DMS79 treated with DMSO at 0.1 percent for 48 hours (cell line): ENCODE results near the gene FOXD4L3.
"Not testable (repeated sequence)": the region's sequence is repeated elsewhere in the genome, so short reads cannot be mapped to it uniquely, and the experiment has no call there.

ENCODE experiments used
- DNase-seq: peaks from one replicate; lab custom pipeline; 2025; lab: John Stamatoyannopoulos, UW

FOXD4L3 gene

DNA sequence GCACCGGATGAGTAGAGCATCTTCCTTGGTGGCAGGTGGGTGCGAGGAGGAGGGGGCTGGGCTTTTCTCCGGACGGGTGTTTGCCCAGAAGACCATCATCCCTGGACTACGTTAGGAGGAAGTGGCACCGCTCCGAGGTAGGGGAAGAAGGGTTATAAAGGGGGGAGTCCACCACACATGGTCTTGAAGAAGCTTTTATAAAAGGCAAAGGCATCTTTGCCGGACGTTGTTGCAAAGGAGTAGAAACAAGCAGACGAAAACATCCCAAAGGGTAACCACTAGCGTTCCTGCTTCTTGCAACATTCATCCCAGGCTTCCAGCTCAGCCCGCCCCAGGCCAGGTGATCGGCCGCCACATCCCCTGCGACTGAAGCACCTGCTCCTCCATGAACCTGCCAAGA is at the start of gene FOXD4L3:
FOXD4L3 (plus strand) TSS at position 301 of the 400 bp plus-strand sequence; CDS start at position 386, 85 bp downstream.
- DNase-seq: not testable (repeated sequence)

DNA sequence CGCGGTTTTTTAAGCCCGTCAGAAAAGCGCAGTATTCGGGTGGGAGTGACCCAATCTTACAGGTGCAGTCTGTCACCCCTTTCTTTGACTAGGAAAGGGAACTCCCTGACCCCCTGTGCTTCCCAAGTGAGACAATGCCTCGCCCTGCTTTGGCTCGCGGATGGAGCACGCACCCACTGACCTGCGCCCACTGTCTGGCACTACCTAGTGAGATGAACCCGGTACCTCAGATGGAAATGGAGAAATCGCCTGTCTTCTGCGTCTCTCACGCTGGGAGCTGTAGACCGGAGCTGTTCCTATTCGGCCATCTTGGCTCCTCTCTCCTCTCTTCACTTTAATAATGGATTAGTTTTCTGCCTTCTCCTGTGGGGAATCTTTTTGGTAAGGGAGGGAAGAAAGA is 21.6 kb upstream of the FOXD4L3 start:
- DNase-seq: not testable (repeated sequence)

DNA sequence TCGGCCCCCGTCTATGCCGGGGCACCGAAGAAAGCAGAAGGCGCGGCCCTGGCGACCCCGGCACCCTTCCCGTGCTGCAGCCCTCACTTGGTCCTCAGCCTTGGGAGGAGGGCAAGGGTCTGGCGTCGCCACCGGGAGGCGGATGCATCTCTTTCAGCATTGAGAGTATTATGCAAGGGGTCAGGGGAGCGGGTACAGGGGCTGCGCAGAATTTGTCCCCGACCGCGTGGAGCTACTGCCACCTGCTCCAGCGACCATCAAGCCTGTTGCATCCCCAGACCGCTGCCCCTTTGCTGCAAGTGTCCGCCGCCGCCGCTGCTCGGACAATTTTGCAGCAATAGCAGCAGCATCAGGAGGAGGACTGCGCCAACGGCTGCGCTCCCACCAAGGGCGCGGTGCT is 1.1 kb downstream of the FOXD4L3 start:
- DNase-seq: not testable (repeated sequence)

DNA sequence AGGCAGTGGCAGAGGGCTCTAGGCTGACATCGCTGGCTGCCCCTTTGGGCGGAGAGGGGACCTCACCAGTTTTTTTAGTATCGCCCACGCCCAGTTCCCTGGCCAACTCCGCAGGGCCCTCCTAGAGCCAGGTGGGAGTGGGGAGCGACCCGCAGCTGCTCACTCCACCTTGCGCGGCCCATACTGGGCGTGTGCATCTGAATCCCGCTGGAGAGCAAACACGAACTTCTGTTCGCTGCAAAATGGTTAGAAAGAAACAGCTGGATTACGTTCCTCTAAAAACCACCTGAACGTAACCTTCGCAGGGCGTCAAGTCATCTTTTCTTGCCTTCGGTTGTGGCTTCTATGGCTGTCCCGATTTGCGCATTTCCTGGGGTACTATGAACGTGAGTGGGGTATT is 1.5 kb downstream of the FOXD4L3 start:
- DNase-seq: not testable (repeated sequence)

DNA sequence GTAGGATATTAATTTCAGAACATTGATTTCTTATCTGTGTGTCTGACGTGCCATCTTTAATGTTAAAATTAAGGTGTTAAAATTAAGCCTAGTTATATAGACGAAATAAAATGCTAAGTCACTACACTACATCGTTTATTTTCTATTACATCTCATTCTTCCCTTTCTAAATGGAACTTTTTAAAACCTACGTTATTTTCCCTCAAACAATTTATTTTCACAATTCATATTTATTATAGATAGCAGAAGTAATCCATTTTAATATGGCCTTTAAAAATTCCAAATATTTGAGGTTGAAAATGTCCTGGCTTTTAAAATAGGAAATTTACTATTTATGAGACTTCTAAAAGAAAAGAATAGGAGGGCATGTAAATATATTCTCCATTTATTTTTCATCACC is 2.1 kb downstream of the FOXD4L3 start:
- not testable (repeated sequence) for DNase-seq

DNA sequence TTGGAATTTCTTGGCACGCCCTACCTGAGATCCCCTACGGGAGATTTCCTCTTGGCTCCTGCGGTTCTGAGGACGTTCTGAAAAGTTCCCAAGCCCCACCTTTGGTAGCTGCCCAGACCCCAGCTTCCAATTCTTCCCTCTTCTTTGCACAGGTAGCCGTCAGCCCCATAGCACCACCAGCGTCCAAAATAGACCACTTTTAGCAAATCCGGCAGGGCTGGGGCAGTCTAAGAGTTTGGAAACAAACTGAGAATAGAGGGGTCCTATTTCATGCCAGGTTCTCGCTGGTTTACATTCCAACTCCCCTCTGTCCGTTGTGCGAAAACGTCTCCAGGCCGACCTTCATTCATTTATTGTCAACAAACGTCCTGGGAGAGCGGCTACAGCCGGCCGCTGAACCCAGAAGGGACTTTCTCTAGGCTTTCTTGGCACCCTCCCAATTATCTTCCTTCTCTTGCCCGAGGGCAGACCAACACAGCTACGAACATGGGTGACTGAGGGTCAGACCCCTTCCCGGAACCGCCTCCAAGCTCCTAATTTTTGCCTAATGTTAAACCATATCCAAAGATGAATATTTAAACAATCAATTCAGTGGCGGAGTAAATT is 3.1 kb downstream of the FOXD4L3 start:
- DNase-seq: not testable (repeated sequence)

DNA sequence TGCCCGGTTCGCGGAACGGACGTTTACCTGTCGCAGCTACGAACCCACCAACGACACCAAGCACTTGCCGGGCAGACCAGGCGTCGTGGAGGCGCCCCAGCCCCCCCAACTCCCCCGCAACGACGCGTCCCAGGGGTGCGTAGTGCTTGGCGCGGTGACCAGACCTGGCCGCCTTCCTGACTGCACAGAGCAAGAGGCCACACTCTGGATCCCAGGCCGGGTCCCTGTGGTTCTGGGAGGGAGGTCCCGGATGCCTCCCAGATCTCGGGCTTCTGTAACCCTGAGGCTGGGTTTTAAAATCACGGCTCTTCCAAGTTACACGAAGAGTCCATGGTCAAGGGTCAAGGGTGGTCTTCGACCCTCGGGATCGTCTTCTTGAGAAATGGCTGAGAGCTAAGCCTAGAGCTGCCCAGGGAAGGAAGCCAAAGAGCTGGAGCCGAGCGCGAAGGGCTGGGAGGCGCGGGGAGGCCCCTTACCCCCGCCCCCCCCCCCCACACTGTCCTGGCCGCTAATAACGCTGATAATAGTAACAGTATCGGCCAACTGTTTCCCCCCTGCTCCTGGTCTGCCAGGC is 3.8 kb downstream of the FOXD4L3 start:
- not testable (repeated sequence) for DNase-seq

DNA sequence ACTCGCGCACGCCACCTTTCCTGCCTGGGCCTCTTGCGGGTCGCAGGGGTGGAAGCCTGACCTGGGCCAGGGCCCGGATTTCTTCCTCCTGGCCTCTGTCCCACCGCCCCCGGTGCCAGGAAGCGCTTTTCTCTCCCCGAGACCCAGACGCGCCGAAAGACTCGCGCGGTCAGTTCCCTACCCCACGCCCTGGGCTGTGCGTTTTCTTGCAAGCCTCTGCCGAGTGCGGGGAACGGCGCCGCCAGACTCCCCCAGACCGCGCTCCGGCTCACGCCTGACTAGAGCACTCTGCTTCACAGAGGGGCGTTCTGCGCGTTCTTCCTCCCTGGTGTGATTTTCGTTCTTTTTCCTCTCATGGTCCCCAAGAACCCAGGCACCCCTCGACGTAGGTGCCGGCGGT is 4.5 kb downstream of the FOXD4L3 start:
- not testable (repeated sequence) for DNase-seq

DNA sequence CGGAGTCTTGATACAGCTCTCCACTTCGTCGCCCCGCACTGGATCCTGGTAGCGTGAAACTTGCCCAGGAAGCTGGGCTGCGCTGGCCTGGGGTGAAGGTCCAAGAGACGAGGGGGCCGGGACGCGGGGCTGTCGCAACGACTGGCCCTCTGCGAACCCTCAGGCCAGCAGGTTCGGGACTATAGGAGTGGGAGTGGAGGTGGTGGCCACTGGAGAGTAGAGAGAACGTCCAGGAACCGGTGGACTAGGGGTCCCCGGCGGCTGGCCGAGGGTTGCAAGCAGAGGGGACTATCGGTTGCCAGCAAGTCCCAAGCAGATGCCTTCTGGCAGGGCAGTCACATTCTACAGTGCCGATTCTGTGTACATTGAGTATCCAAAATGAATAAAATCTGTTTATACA is 5.0 kb downstream of the FOXD4L3 start:
- not testable (repeated sequence) for DNase-seq

DNA sequence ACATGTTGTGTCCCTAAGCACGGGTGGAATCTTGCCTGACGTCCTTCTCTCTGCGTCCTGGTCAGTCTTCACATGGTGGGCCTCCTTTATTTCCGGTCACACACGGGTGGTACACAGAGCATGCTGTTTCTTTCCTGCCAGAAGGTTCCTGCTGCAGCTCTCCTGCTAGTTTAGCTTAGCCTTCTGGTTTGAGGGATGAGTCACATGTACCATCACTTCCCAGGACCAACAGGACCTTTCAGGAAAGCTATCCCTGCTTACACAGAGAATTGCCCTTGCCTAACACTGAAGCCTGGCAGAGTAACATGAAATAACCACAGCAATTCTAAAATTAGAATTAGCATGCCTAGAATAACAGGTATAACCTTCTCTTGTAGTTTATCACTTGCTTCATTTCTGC is 8.5 kb downstream of the FOXD4L3 start:
- not testable (repeated sequence) for DNase-seq

DNA sequence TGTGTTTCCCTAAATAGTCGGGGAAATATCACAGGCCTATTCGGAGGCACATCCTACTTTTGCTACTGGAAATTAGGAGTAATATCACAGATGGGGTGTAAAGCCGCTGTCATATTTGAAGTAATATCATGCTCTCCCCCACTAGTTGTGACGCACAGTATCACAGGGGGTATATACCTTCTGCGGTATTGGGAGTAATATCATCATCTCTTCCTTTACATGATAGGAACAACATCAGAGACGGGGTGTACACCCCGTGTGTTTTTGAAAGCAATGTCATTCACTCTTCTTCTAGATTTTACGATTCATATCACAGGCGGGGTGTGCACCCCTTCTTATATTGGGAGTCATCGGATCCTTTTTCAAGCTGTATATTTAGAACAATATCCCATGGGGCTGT is 15.5 kb downstream of the FOXD4L3 start:
- DNase-seq: not testable (repeated sequence)

DNA sequence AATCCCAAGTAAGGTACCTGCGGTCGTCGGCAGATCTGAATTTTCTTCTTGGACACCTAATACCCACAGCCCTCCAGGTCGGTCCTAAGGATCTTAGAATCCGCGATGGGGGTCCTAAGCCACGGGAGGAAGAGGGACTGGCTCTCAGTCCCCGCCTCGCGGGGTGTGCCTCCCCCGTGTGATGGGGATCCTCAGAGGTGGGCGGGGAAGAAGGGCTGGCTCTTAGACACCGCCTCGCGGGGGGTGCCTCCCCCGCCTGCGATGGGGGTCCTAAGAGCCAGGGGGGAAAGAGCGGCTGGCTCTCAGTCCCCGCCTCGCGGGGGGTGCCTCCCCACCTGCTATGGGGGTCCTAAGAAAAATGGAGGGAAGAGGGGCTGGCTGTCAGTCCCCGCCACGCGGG is 21.1 kb downstream of the FOXD4L3 start:
- DNase-seq: not testable (repeated sequence)

DNA sequence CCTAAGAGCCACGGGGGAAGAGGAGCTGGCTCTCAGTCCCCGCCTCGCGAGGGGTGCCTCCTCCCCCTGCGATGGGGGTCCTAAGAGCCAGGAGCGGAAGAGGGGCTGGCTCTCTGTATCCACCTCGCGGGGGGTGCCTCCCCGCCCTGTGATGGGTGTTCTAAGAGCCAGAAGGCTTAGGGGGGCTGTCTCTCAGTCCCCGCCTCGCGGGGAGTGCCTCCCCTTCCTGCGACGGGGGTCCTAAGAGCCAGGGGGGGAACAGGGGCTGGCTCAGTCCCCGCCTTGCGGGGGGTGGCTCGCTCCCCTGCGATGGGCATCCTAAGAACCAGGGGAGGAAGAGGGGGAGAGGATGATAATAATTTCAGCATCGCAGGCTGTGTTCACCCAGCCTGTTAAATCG is 21.9 kb downstream of the FOXD4L3 start:
- DNase-seq: not testable (repeated sequence)

DNA sequence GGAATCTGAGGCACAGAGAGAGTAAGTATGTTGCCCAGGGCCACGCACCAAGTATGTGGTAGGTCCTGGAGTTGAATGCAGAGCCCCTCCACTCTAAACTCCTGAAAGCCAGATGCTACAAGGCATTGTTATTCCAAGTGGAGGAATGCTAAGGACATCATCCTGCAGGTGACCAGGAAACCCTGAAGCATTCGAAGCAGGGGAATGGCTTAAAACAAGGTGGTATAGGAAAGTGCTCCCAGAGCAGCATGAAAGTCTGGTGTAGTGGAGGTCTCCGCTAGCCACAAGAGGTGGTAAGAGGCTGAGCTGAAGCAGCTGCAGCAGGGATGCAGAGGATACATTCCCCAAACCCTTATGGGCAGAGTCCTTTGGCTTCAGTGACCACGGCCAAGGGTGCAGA is 26.4 kb downstream of the FOXD4L3 start:
- not testable (repeated sequence) for DNase-seq

DNA sequence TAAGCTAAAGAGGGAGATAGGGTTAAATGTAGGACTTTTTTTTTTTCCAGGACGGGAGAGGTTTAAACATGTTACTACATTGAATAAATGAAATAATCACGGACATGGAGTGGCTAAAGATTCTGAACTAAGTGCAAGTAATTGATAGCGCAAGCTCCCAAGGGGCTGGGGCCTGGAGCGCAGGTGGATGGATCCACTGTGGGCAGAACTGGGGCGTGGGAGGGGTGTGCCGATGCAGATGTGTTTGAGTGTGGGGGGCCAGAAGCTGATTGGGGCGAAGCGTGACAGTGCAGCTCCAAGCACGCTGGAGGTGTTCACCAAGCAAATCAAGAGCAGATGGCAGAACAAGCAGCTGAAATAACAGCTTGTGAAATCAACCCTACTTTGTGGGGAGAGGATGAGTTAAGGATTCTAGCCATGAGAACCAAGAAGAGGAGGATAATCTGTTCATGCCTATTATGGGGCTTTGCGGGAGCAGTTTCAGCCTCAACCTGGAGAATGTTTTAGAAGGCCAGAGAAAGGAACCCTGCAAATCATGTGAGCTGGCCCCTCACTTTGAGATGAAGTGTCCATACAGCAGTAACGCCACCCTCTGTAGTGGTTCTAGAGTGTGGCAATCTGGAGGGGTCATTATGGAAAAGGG is 28.0 kb downstream of the FOXD4L3 start:
- DNase-seq: not testable (repeated sequence)

DNA sequence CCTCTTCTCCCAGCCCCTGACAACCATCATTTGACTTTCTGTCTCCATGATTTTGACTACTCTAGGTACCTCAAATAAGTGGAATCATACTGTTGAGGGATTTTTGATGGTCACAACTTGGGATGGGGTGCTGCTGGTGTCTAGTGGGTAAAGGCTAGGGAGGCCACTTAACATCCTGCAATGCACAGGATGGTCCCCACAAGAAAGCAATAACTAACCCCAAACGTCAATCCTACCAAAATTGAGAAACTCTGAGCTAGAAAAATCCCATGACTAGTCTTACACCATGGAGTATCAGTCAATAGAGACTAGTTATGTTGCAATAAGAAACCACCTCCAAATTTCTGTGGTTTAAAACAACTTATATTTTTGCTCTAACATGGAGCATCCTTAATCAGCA is 29.5 kb downstream of the FOXD4L3 start:
- not testable (repeated sequence) for DNase-seq

DNA sequence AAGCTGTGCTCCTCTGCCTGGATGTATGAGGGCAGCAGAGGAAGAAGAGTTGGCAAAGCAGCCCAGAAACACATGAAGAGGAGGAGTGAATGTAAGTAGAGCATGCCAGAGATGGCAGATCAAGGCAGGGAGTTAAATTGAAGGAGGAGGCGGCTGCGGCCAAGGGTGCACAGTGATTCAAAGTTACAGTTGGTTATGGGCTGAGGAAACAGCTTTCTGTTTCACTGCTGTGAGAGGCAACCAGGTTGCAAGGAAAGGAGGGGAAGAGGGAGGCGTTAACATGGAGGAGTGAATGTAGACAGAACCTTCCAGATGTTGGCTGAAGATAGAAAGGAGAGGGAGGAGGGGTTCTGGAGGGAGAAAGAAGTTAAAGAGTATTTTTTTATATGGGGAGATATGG is 33.3 kb downstream of the FOXD4L3 start:
- DNase-seq: not testable (repeated sequence)

DNA sequence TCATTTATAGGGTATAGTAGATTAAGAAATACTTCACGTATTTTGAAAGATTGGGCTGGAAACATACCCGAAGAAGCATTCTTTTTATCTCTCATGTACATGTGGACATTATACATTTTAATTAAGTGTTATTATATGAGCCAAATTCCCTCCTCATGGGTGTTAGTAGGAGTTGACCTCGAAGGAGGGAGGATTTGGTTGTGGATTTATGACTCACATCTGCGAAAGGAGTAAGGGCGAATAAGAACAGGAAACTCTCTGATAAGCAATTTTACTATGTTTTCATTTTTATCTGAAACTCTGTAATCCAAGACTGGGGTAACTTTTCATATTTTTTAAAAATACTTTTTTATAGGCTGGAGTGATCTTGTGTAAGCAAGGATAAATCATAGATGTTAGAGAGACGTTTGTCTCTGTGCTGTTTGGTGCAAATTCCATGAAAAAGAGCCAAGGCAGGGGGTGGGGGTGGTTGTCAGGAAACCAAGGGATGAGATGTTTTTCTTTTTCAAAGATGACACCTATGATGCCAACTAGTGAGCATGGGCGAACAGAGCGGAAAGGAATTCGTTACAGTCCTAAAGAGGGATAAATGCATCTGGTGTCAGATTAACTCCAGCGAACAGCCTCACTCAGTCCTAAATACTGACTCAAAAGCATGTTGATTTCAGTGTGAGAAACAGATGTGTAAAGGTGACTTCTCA is 34.1 kb downstream of the FOXD4L3 start:
- not testable (repeated sequence) for DNase-seq

DNA sequence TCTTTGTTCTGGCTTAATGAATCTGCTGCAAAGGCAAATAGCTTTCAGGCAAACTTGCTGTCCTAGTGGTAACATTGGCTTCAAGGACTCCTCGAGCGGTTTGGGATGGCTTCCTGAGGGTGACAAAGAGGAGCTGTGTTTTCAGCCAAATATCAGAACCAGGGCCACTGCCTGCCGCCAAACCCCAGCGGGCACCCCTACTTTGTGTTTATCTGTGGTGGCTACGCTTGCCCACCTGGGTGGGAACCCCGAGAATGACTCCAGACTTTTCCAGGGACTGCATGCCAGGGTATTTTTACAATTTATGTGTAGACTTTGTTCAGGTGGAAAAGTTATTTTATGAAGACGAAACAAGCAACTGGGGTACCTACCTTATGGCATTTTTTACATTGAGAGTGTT is 35.3 kb downstream of the FOXD4L3 start:
- DNase-seq: not testable (repeated sequence)

DNA sequence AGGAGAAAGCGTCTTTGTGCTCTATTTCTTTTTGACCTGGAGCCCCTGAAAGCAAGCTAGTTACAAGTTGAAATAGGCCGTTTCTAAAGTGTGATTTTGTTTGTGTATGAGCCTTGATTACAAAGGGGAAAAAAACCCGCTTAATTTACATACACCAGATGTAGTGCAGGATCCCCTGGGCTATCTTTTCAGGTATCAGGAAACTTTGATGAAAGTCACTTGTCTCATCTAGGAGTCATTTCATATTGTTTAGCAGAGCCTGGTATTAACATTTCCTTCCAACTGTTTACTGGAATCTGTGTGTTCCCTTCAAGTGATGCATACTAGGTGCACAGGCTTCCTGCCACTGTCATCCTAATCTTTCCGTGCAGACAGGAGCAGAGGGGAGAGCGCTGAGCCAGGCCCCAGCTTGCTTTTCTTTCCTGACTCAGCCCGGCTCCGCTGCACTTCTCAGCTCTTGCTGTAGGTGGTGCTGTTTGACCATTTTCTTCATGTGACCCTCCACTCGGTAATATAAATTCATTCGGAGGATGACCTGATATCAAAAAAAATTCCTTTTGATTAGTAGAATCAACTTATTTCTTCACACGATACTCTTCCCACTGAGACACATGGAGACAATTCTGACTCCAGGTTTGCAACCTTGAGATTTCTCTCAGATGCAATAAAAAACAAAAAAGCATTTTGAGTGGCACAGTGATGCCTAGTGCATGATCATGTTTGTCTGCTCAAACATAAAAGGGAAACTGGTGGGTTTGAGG is 39.8 kb downstream of the FOXD4L3 start:
- DNase-seq: not testable (repeated sequence)

DNA sequence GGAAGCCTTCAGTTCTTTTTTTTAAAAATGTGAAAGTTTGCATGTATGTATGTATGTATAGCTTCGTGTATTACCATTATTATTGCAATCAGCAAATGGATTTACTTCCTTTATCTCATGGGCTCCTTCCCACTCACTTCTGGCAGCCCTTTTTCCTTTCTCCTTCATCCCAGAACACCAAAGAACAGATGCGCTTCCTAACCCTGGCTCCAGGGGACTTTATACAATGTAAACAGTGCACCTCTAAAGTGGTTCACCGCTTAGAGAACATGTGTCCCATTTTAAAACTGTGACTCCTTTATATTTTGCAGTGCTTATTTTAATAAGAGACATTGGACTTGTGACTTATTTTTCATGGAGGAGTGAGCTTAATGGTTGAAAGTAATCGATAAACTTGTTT is 40.6 kb downstream of the FOXD4L3 start:
- DNase-seq: not testable (repeated sequence)

DNA sequence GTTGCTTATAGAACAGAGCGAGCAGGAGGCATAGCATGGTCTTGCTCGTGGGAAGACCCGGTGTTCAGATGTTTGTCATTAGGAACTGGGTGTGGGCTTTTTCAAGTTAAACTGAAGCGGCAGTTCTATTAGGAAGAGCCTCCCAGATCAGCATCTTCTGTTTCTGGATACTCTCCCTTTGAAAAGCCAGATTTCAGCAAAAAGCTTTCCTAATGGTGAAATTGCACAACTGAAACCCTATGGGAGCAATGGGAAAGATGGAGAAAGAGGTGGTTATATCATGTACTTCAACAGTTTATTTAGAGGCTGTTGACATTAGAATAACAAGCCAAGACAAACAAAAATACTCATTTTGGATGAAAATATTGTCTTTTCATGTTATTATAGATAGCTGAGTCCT is 41.3 kb downstream of the FOXD4L3 start:
- DNase-seq: not testable (repeated sequence)
